HG03354 (cell line): ENCODE data around the gene ARHGEF37.
A peak's percentile ranks its signal among the peaks of the same experiment; 100 is the strongest.
"Not testable (repeated sequence)": the region's sequence is repeated elsewhere in the genome, so short reads cannot be mapped to it uniquely, and the experiment has no call there.

ENCODE experiments used
- ATAC-seq: cut with Tn5 transposase; IDR thresholded peaks from one replicate; pipeline ENCODE4 v1.9.1; 2021; ENCODE audit warnings: mild to moderate bottlenecking; ENCODE audit not compliant: unreplicated experiment, poor library complexity, severe bottlenecking

The ARHGEF37 gene

GRCh38 chr5:149664666-149665415 is 83.5 kb downstream of the ARHGEF37 start:
- no peak for ATAC-seq

- no peak for ATAC-seq
Measured at GRCh38 chr5:149665416-149666175, 84.3 kb downstream of the ARHGEF37 start.

- no peak for ATAC-seq
Measured at GRCh38 chr5:149666212-149666852, 85.0 kb downstream of the ARHGEF37 start.

- peak; percentile 63 for ATAC-seq
Measured at GRCh38 chr5:149667084-149667828, 86.0 kb downstream of the ARHGEF37 start.

GRCh38 chr5:149667829-149668330 is 86.6 kb downstream of the ARHGEF37 start:
- no peak for ATAC-seq

- ATAC-seq, result not testable (repeated sequence)
Measured at GRCh38 chr5:149669273-149669672, 88.0 kb downstream of the ARHGEF37 start.

GRCh38 chr5:149671544-149671943 is 90.2 kb downstream of the ARHGEF37 start:
- ATAC-seq, result no peak

- no peak for ATAC-seq
Measured at GRCh38 chr5:149672701-149673476, 91.6 kb downstream of the ARHGEF37 start.

GRCh38 chr5:149674686-149675085 is 93.4 kb downstream of the ARHGEF37 start:
- no peak for ATAC-seq

GRCh38 chr5:149675610-149676201 is 94.4 kb downstream of the ARHGEF37 start:
- ATAC-seq, result no peak

- ATAC-seq, result no peak
Measured at GRCh38 chr5:149677731-149678130, 96.4 kb downstream of the ARHGEF37 start.

- ATAC-seq, result peak; percentile 50
Measured at GRCh38 chr5:149679876-149680809, 98.8 kb downstream of the ARHGEF37 start.

- peak; percentile 98 for ATAC-seq
Measured at GRCh38 chr5:149680810-149681221, 99.5 kb downstream of the ARHGEF37 start.

GRCh38 chr5:149681252-149681651 is 100.0 kb downstream of the ARHGEF37 start:
- no peak for ATAC-seq

GRCh38 chr5:149681922-149682321 is 100.6 kb downstream of the ARHGEF37 start:
- ATAC-seq, result no peak

GRCh38 chr5:149682532-149683075 is 101.3 kb downstream of the ARHGEF37 start:
- no peak for ATAC-seq

GRCh38 chr5:149683964-149684363 is 102.7 kb downstream of the ARHGEF37 start:
- ATAC-seq, result no peak
